Measurements from ENCODE around the gene DDA1. TPM values are rescaled to one million over a fixed set of nuclear protein-coding genes. Genes with fewer than 3 reads are reported as not detected.

Gene DDA1
- total and polyA plus RNA-seq, 2 of the 13 experiments (the other 11 are each of a cell fraction or from before 2014, with no cell fraction given) = 24.5 to 26.0 TPM

- TF ChIP-seq ZHX1 (CRISPR knock-in tag; IDR thresholded peaks at IDR 0.05; ENCODE audit: low read depth) = no peak
- TF ChIP-seq ZBTB3 (CRISPR knock-in tag; IDR thresholded peaks at IDR 0.05; ENCODE audit: borderline replicate concordance, low read depth) = 0 out of 2 replicates have a peak, but pooled peaks have one; percentile 12
- TF ChIP-seq GATAD2A (CRISPR knock-in tag; IDR thresholded peaks at IDR 0.05) = peak; percentile 16; the same call in 1 of the 2 replicates
- TF ChIP-seq KDM1A (CRISPR knock-in tag; IDR thresholded peaks at IDR 0.05) = no peak
- TF ChIP-seq FOXO1 (CRISPR knock-in tag; IDR thresholded peaks at IDR 0.05) = no peak
- TF ChIP-seq PATZ1 (CRISPR knock-in tag; IDR thresholded peaks at IDR 0.05) = peak; percentile 36; the same call in 1 of the 2 replicates
- no peak for TF ChIP-seq HNRNPL (IDR thresholded peaks at IDR 0.05; ENCODE audit: low read depth, low read length)
- no peak for TF ChIP-seq SIX4 (CRISPR knock-in tag; IDR thresholded peaks at IDR 0.05)
- no peak for TF ChIP-seq ZNF335 (CRISPR knock-in tag; IDR thresholded peaks at IDR 0.05)
- no peak for TF ChIP-seq TGIF2 (CRISPR knock-in tag; IDR thresholded peaks at IDR 0.05)
- no peak for TF ChIP-seq PAWR (CRISPR knock-in tag; IDR thresholded peaks at IDR 0.05; ENCODE audit: borderline replicate concordance)
- no peak for TF ChIP-seq CAMTA2 (CRISPR knock-in tag; IDR thresholded peaks at IDR 0.05; ENCODE audit: borderline replicate concordance)
- no peak for TF ChIP-seq MLX (CRISPR knock-in tag; IDR thresholded peaks at IDR 0.05)
- no peak for TF ChIP-seq ZNF30 (CRISPR knock-in tag; IDR thresholded peaks at IDR 0.05)
- TF ChIP-seq DRAP1 (CRISPR knock-in tag; IDR thresholded peaks at IDR 0.05) = peak; percentile 81
- no peak for TF ChIP-seq ZBED4 (CRISPR knock-in tag; IDR thresholded peaks at IDR 0.05; ENCODE audit: borderline replicate concordance)
- TF ChIP-seq ZNF777 (CRISPR knock-in tag; IDR thresholded peaks at IDR 0.05) = no peak
- no peak for TF ChIP-seq EED (CRISPR knock-in tag; IDR thresholded peaks at IDR 0.05)
- no peak for TF ChIP-seq ZNF101 (CRISPR knock-in tag; IDR thresholded peaks at IDR 0.05; ENCODE audit: borderline replicate concordance, low read depth)
These were observed at the start of gene DDA1 (continued) for GRCh38 chr19:17309198-17309964.
